ENCODE data around the gene PTP4A2.

PTP4A2 gene

GRCh38 chr1:31913968-31914367 is 24.2 kb downstream of the PTP4A2 start:
- no peak overlapping the region for H3K9ac ChIP-seq (ENCODE audit: low read length)
- no peak overlapping the region for H3K27ac ChIP-seq (ENCODE audit: low read length)
- no peaks in the 10 kb centered on the region for H3K9me3 ChIP-seq (ENCODE audit: control insufficient read depth, low read depth, low read length)
- H3K4me1 ChIP-seq (ENCODE audit: control insufficient read depth, low read depth, low read length) = no peaks in the 10 kb centered on the region
- H3K36me3 ChIP-seq (ENCODE audit: control insufficient read depth, low read depth, low read length) = peaks cover 60% of the 10 kb centered on the region
- H3K4me3 ChIP-seq (ENCODE audit: low read length) = no peak overlapping the region
- no peaks in the 10 kb centered on the region for H3K27me3 ChIP-seq (ENCODE audit: control insufficient read depth, insufficient read depth, low read length)

- Histone ChIP-seq H3K4me3 (ENCODE audit: low read length) (no peak overlapping the region), H3K9ac (ENCODE audit: low read length) (no peak overlapping the region), H3K4me1 (ENCODE audit: control insufficient read depth, low read depth, low read length) (no peaks in the 10 kb centered on the region), H3K27me3 (ENCODE audit: control insufficient read depth, insufficient read depth, low read length) (no peaks in the 10 kb centered on the region), H3K9me3 (ENCODE audit: control insufficient read depth, low read depth, low read length) (no peaks in the 10 kb centered on the region), H3K36me3 (ENCODE audit: control insufficient read depth, low read depth, low read length) (peaks cover 59% of the 10 kb centered on the region), H3K27ac (ENCODE audit: low read length) (no peak overlapping the region)
These were observed 25.3 kb downstream of the PTP4A2 start for GRCh38 chr1:31912839-31913239.

- no peaks in the 10 kb centered on the region for H3K4me1 ChIP-seq (ENCODE audit: control insufficient read depth, low read depth, low read length)
- H3K4me3 ChIP-seq (ENCODE audit: low read length) = no peak overlapping the region
- H3K27ac ChIP-seq (ENCODE audit: low read length) = no peak overlapping the region
- no peak overlapping the region for H3K9ac ChIP-seq (ENCODE audit: low read length)
- no peaks in the 10 kb centered on the region for H3K27me3 ChIP-seq (ENCODE audit: control insufficient read depth, insufficient read depth, low read length)
- peaks cover 65% of the 10 kb centered on the region for H3K36me3 ChIP-seq (ENCODE audit: control insufficient read depth, low read depth, low read length)
- H3K9me3 ChIP-seq (ENCODE audit: control insufficient read depth, low read depth, low read length) = no peaks in the 10 kb centered on the region
These were observed 26.0 kb downstream of the PTP4A2 start for GRCh38 chr1:31911994-31912780.

GRCh38 chr1:31910933-31911332 is 27.2 kb downstream of the PTP4A2 start:
- no peaks in the 10 kb centered on the region for H3K9me3 ChIP-seq (ENCODE audit: control insufficient read depth, low read depth, low read length)
- H3K27ac ChIP-seq (ENCODE audit: low read length) = no peak overlapping the region
- peaks cover 74% of the 10 kb centered on the region for H3K36me3 ChIP-seq (ENCODE audit: control insufficient read depth, low read depth, low read length)

GRCh38 chr1:31909691-31910090 is 28.5 kb downstream of the PTP4A2 start:
- Histone ChIP-seq H3K27ac (ENCODE audit: low read length) (no peak overlapping the region), H3K4me1 (ENCODE audit: control insufficient read depth, low read depth, low read length) (no peaks in the 10 kb centered on the region), H3K36me3 (ENCODE audit: control insufficient read depth, low read depth, low read length) (peaks cover 68% of the 10 kb centered on the region)

More at GRCh38 chr1:31910933-31911332, 27.2 kb downstream of the PTP4A2 start:
- Histone ChIP-seq H3K4me1 (ENCODE audit: control insufficient read depth, low read depth, low read length) (no peaks in the 10 kb centered on the region), H3K4me3 (ENCODE audit: low read length) (no peak overlapping the region), H3K9ac (ENCODE audit: low read length) (no peak overlapping the region), H3K27me3 (ENCODE audit: control insufficient read depth, insufficient read depth, low read length) (no peaks in the 10 kb centered on the region)

GRCh38 chr1:31906557-31906956 is 31.6 kb downstream of the PTP4A2 start:
- no peaks in the 10 kb centered on the region for H3K4me1 ChIP-seq (ENCODE audit: control insufficient read depth, low read depth, low read length)
- no peak overlapping the region for H3K27ac ChIP-seq (ENCODE audit: low read length)
- H3K9me3 ChIP-seq (ENCODE audit: control insufficient read depth, low read depth, low read length) = no peaks in the 10 kb centered on the region
- H3K36me3 ChIP-seq (ENCODE audit: control insufficient read depth, low read depth, low read length) = peaks cover 44% of the 10 kb centered on the region
- H3K9ac ChIP-seq (ENCODE audit: low read length) = no peak overlapping the region
- no peaks in the 10 kb centered on the region for H3K27me3 ChIP-seq (ENCODE audit: control insufficient read depth, insufficient read depth, low read length)
- H3K4me3 ChIP-seq (ENCODE audit: low read length) = no peak overlapping the region

More at GRCh38 chr1:31909691-31910090, 28.5 kb downstream of the PTP4A2 start:
- no peaks in the 10 kb centered on the region for H3K27me3 ChIP-seq (ENCODE audit: control insufficient read depth, insufficient read depth, low read length)
- no peaks in the 10 kb centered on the region for H3K9me3 ChIP-seq (ENCODE audit: control insufficient read depth, low read depth, low read length)
- no peak overlapping the region for H3K9ac ChIP-seq (ENCODE audit: low read length)
- H3K4me3 ChIP-seq (ENCODE audit: low read length) = no peak overlapping the region

GRCh38 chr1:31905681-31906080 is 32.5 kb downstream of the PTP4A2 start:
- Histone ChIP-seq H3K27ac (ENCODE audit: low read length) (no peak overlapping the region), H3K4me3 (ENCODE audit: low read length) (no peak overlapping the region), H3K4me1 (ENCODE audit: control insufficient read depth, low read depth, low read length) (no peaks in the 10 kb centered on the region), H3K9ac (ENCODE audit: low read length) (no peak overlapping the region), H3K9me3 (ENCODE audit: control insufficient read depth, low read depth, low read length) (no peaks in the 10 kb centered on the region), H3K27me3 (ENCODE audit: control insufficient read depth, insufficient read depth, low read length) (no peaks in the 10 kb centered on the region), H3K36me3 (ENCODE audit: control insufficient read depth, low read depth, low read length) (peaks cover 40% of the 10 kb centered on the region)

GRCh38 chr1:31905093-31905509 is 33.1 kb downstream of the PTP4A2 start:
- H3K27ac ChIP-seq (ENCODE audit: low read length) = no peak overlapping the region
- no peaks in the 10 kb centered on the region for H3K27me3 ChIP-seq (ENCODE audit: control insufficient read depth, insufficient read depth, low read length)
- no peaks in the 10 kb centered on the region for H3K4me1 ChIP-seq (ENCODE audit: control insufficient read depth, low read depth, low read length)
- no peaks in the 10 kb centered on the region for H3K9me3 ChIP-seq (ENCODE audit: control insufficient read depth, low read depth, low read length)
- no peak overlapping the region for H3K4me3 ChIP-seq (ENCODE audit: low read length)
- H3K36me3 ChIP-seq (ENCODE audit: control insufficient read depth, low read depth, low read length) = peaks cover 40% of the 10 kb centered on the region
- H3K9ac ChIP-seq (ENCODE audit: low read length) = no peak overlapping the region

- Histone ChIP-seq H3K9ac (ENCODE audit: low read length) (no peak overlapping the region), H3K27ac (ENCODE audit: low read length) (no peak overlapping the region), H3K36me3 (ENCODE audit: control insufficient read depth, low read depth, low read length) (peaks cover 34% of the 10 kb centered on the region), H3K27me3 (ENCODE audit: control insufficient read depth, insufficient read depth, low read length) (no peaks in the 10 kb centered on the region), H3K4me1 (ENCODE audit: control insufficient read depth, low read depth, low read length) (no peaks in the 10 kb centered on the region), H3K4me3 (ENCODE audit: low read length) (no peak overlapping the region), H3K9me3 (ENCODE audit: control insufficient read depth, low read depth, low read length) (no peaks in the 10 kb centered on the region)
These were observed 33.7 kb downstream of the PTP4A2 start for GRCh38 chr1:31904339-31905092.

- H3K4me3 ChIP-seq (ENCODE audit: low read length) = no peak overlapping the region
- no peaks in the 10 kb centered on the region for H3K27me3 ChIP-seq (ENCODE audit: control insufficient read depth, insufficient read depth, low read length)
- no peaks in the 10 kb centered on the region for H3K9me3 ChIP-seq (ENCODE audit: control insufficient read depth, low read depth, low read length)
- no peak overlapping the region for H3K27ac ChIP-seq (ENCODE audit: low read length)
- no peaks in the 10 kb centered on the region for H3K4me1 ChIP-seq (ENCODE audit: control insufficient read depth, low read depth, low read length)
- H3K36me3 ChIP-seq (ENCODE audit: control insufficient read depth, low read depth, low read length) = peaks cover 18% of the 10 kb centered on the region
- H3K9ac ChIP-seq (ENCODE audit: low read length) = no peak overlapping the region
These were observed 35.7 kb downstream of the PTP4A2 start for GRCh38 chr1:31902510-31902860.

GRCh38 chr1:31901838-31902509 is 36.2 kb downstream of the PTP4A2 start:
- Histone ChIP-seq H3K9ac (ENCODE audit: low read length) (no peak overlapping the region), H3K36me3 (ENCODE audit: control insufficient read depth, low read depth, low read length) (peaks cover 13% of the 10 kb centered on the region), H3K27ac (ENCODE audit: low read length) (no peak overlapping the region), H3K27me3 (ENCODE audit: control insufficient read depth, insufficient read depth, low read length) (no peaks in the 10 kb centered on the region), H3K4me1 (ENCODE audit: control insufficient read depth, low read depth, low read length) (no peaks in the 10 kb centered on the region), H3K9me3 (ENCODE audit: control insufficient read depth, low read depth, low read length) (no peaks in the 10 kb centered on the region), H3K4me3 (ENCODE audit: low read length) (no peak overlapping the region)

Data from iPS-18a (cell line).